GM19463 (cell line): ENCODE measurements around the gene RARRES2.
"Not testable (repeated sequence)": the region's sequence is repeated elsewhere in the genome, so short reads cannot be mapped to it uniquely, and the experiment has no call there.

ENCODE experiments used
- ATAC-seq: cut with Tn5 transposase; IDR thresholded peaks from one replicate; pipeline ENCODE4 v1.9.1; 2021; ENCODE audit warnings: mild to moderate bottlenecking, moderate library complexity; ENCODE audit not compliant: unreplicated experiment

Gene RARRES2

GRCh38 chr7:150297978-150298377 lies 43.5 kb downstream of the RARRES2 start:
- ATAC-seq, result not testable (repeated sequence)

DNA sequence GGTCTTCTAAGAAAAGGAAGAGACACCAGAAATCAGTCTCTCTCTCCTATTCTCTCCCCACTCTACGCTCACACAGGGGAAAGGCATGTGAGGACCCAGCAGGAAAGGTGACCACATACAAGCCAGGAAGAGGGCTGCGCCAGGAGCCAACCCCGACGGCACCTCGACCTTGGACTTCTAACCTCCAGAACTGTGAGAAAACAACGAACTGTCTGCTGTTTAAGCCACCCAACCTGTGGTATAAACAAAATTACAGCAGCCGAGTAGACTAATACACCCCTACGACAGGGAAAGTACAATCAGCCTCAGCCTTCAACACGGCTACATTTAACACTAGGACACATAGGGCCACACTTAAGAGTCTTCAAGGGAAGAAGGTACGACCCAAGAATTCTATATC lies 44.6 kb downstream of the RARRES2 start:
- ATAC-seq, result not testable (repeated sequence)

- ATAC-seq, result not testable (repeated sequence)
These were observed 45.8 kb downstream of the RARRES2 start for GRCh38 chr7:150295614-150296013.

- not testable (repeated sequence) for ATAC-seq
These were observed 46.4 kb downstream of the RARRES2 start for GRCh38 chr7:150295027-150295426.

DNA sequence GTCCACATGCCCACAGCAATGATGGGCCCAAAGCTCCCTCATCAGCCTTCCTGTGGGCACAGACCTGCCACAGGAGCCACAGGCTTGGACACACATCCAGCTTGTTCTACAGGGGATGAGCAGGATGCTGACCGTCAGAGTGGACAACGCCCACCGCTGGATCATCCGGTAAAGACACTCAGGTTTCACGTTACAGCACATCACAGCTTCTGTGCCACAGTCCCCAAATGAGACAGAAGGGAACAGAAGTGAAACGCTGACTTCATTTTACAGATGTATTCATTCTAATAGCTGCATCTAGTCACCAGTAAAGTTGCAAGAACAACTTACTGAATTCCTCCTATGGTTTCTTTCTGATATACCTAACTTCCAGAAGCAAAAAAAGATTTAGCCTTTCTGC lies 51.1 kb downstream of the RARRES2 start:
- not testable (repeated sequence) for ATAC-seq

DNA sequence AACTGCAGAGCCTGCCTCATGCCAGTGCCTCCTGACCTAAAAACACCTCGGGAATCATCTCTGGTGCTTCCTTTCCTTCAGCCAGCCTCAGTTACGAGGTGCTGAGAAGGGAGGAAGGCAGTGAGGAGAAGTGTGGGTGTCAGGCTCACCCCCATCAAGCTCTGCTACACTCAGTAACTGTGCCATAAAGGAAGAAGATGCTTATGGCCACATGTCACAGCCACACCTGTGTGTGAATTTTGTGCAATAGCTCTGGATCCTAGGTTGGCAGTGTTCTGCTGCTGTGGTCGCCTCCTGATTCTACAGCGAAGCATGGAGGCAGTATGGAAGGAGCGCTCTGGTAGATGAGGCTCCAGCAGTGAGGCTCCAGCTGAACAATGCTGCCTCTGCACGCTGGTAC lies 52.6 kb downstream of the RARRES2 start:
- ATAC-seq, result not testable (repeated sequence)
